A549 (cell line): ENCODE measurements around the gene SLC8A2. TPM values are rescaled to one million over a fixed set of nuclear protein-coding genes. Genes with fewer than 3 reads are reported as not detected.

ENCODE experiments used
- ATAC-seq, 2 experiments: fragments of 200-7000 bp in 1 of 2; fragments of >200 bp in 1 of 2; cut with Nextera tagmentation in 1 of 2; cut with Tn5 transposase in 1 of 2; 3 replicates each; pipeline versions ENCODE4 v1.8.0 to v1.9.1; 2018 to 2020; ENCODE audit warnings: mild to moderate bottlenecking in 1 of 2, moderate library complexity in 1 of 2
- CTCF ChIA-PET: fragments of 300-600 bp; sonication (Branson Sonifier 250); formaldehyde crosslinking; extraction: SDS; loops from one replicate; lab custom pipeline; 2021; ENCODE audit warnings: antibody characterized with exemption, inconsistent platforms; lab: Yijun Ruan, JAX
- POLR2A ChIA-PET: fragments of 350-600 bp; formaldehyde crosslinking; extraction: SDS; loops from one replicate; lab custom pipeline; 2021; ENCODE audit warnings: antibody characterized with exemption, inconsistent platforms; lab: Yijun Ruan, JAX
- DNase-seq, 2 experiments: peaks; one replicate each; pipeline versions ENCODE4 v3.0.0 to v3.0.0-alpha.2; 2011 to 2016; ENCODE audit warnings: low read depth in 1 of 2, low spot score in 1 of 2
- FAIRE-seq: peaks from 2 replicates; lab custom pipeline; 2011; peaks lifted over from hg19 to GRCh38; lab: Jason Lieb, UNC
- H3K27ac ChIP-seq, 2 experiments: fragments of >200 bp; sonication (Bioruptor Twin); formaldehyde crosslinking; 3 replicates each; pipeline ENCODE4 v1.5.1; 2016 to 2017
- H3K4me1 ChIP-seq: fragments of >200 bp; sonication (Bioruptor Twin); formaldehyde crosslinking; 3 replicates; pipeline ENCODE4 v1.6.1; 2016
- H3K4me2 ChIP-seq: fragments of >200 bp; sonication (Bioruptor Twin); formaldehyde crosslinking; 3 replicates; pipeline ENCODE4 v1.6.1; 2016
- H3K4me3 ChIP-seq: fragments of >200 bp; sonication (Bioruptor Twin); formaldehyde crosslinking; 3 replicates; pipeline ENCODE4 v1.5.1; 2016
- H3K9me3 ChIP-seq: fragments of >200 bp; sonication (Bioruptor Twin); formaldehyde crosslinking; 3 replicates; pipeline ENCODE4 v1.6.1; 2016
- CBX2 ChIP-seq: fragments of 200-600 bp; sonication (generic); IDR thresholded peaks from 2 replicates; pipeline ENCODE4 v1.6.1; 2016; ENCODE audit warnings: low read depth, mild to moderate bottlenecking, borderline replicate concordance
- CEBPB ChIP-seq, 2 experiments: fragments of >200 bp in 1 of 2; sonication (Bioruptor Twin) in 1 of 2; formaldehyde crosslinking in 1 of 2; IDR thresholded peaks; 2 replicates each; pipeline ENCODE4 v1.6.1; 2012 to 2016
- CHD4 ChIP-seq: fragments of 200-600 bp; sonication (generic); IDR thresholded peaks from 2 replicates; pipeline ENCODE4 v1.6.1; 2016; ENCODE audit warnings: antibody characterized with exemption, mild to moderate bottlenecking, borderline replicate concordance
- EHF ChIP-seq: fragments of 250-450 bp; sonication (Bioruptor Pico); IDR thresholded peaks from 2 replicates; pipeline ENCODE4 v1.5.0; 2020; ENCODE audit warnings: mild to moderate bottlenecking
- EP300 ChIP-seq, 2 experiments: fragments of >200 bp; sonication (Bioruptor Twin); formaldehyde crosslinking; IDR thresholded peaks; 2 replicates in 1 of 2; 3 replicates in 1 of 2; pipeline ENCODE4 v1.6.1; 2016 to 2017
- ESRRA ChIP-seq: fragments of 150-350 bp; IDR thresholded peaks from 2 replicates; pipeline ENCODE4 v1.6.1; 2014; ENCODE audit warnings: mild to moderate bottlenecking, low read length, borderline replicate concordance
- FOXS1 ChIP-seq: fragments of 250-450 bp; sonication (Bioruptor Pico); IDR thresholded peaks from 2 replicates; pipeline ENCODE4 v1.5.0; 2020; ENCODE audit warnings: mild to moderate bottlenecking, moderate library complexity
- HEYL ChIP-seq: fragments of 250-450 bp; sonication (Bioruptor Pico); IDR thresholded peaks from 2 replicates; pipeline ENCODE4 v1.8.0; 2021; ENCODE audit warnings: mild to moderate bottlenecking, moderate library complexity
- HOXB5 ChIP-seq: fragments of 250-450 bp; sonication (Bioruptor Pico); IDR thresholded peaks from 2 replicates; pipeline ENCODE4 v1.5.0; 2020; ENCODE audit warnings: mild to moderate bottlenecking, moderate library complexity
- JUN ChIP-seq, 2 experiments: fragments of >200 bp; sonication (Bioruptor Twin); formaldehyde crosslinking; IDR thresholded peaks; 2 replicates in 1 of 2; 3 replicates in 1 of 2; pipeline ENCODE4 v1.6.1; 2016 to 2017
- JUNB ChIP-seq: fragments of >200 bp; sonication (Bioruptor Twin); formaldehyde crosslinking; IDR thresholded peaks from 2 replicates; pipeline ENCODE4 v1.6.1; 2016
- MAX ChIP-seq: IDR thresholded peaks from 2 replicates; pipeline ENCODE4 v1.6.1; 2012
- NFE2L2 ChIP-seq: fragments of 150-350 bp; conservative IDR thresholded peaks from 2 replicates; pipeline ENCODE4 v1.6.1; 2014; ENCODE audit warnings: low read length
- NPAS2 ChIP-seq: fragments of 250-450 bp; sonication (Bioruptor Pico); IDR thresholded peaks from 2 replicates; pipeline ENCODE4 v1.8.0; 2022; ENCODE audit warnings: mild to moderate bottlenecking, moderate library complexity, borderline replicate concordance
- NR3C1 ChIP-seq: fragments of >200 bp; sonication (Bioruptor Twin); formaldehyde crosslinking; IDR thresholded peaks from 3 replicates; pipeline ENCODE4 v1.6.1; 2017
- RAD21 ChIP-seq, 2 experiments: fragments of >200 bp in 1 of 2; sonication (Bioruptor Twin) in 1 of 2; formaldehyde crosslinking in 1 of 2; IDR thresholded peaks in 1 of 2; conservative IDR thresholded peaks in 1 of 2; 2 replicates in 1 of 2; 3 replicates in 1 of 2; pipeline ENCODE4 v1.6.1; 2012 to 2018; ENCODE audit warnings: inconsistent platforms in 1 of 2
- RARB ChIP-seq: fragments of 250-450 bp; sonication (Bioruptor Pico); IDR thresholded peaks from 2 replicates; pipeline ENCODE4 v1.8.0; 2021; ENCODE audit warnings: mild to moderate bottlenecking, moderate library complexity
- RCOR1 ChIP-seq: fragments of 150-350 bp; IDR thresholded peaks from 2 replicates; pipeline ENCODE4 v1.6.1; 2014; ENCODE audit warnings: antibody characterized with exemption, low read length, low read depth
- RFX5 ChIP-seq: fragments of 450-650 bp; IDR thresholded peaks from 2 replicates; pipeline ENCODE4 v1.7.1; 2014; ENCODE audit warnings: antibody characterized with exemption, mild to moderate bottlenecking, moderate library complexity
- RNF2 ChIP-seq: fragments of 200-600 bp; sonication (generic); IDR thresholded peaks from 2 replicates; pipeline ENCODE4 v1.6.1; 2016; ENCODE audit warnings: low read depth, mild to moderate bottlenecking, antibody characterized with exemption, moderate library complexity, borderline replicate concordance
- SREBF2 ChIP-seq: fragments of 450-650 bp; IDR thresholded peaks from 2 replicates; pipeline ENCODE4 v1.6.1; 2014; ENCODE audit warnings: mild to moderate bottlenecking, moderate library complexity
- TFCP2L1 ChIP-seq: fragments of 250-450 bp; sonication (Bioruptor Pico); IDR thresholded peaks from 2 replicates; pipeline ENCODE4 v1.5.0; 2021; ENCODE audit warnings: mild to moderate bottlenecking
- TP53 ChIP-seq: fragments of 250-450 bp; sonication (Bioruptor Pico); IDR thresholded peaks from 2 replicates; pipeline ENCODE4 v1.5.0; 2021; ENCODE audit warnings: mild to moderate bottlenecking, moderate library complexity
- USF2 ChIP-seq: fragments of 450-650 bp; IDR thresholded peaks from 2 replicates; pipeline ENCODE4 v1.6.1; 2014; ENCODE audit warnings: antibody characterized with exemption
- ZFP36 ChIP-seq: fragments of 450-650 bp; IDR thresholded peaks from 2 replicates; pipeline ENCODE4 v1.6.1; 2014; ENCODE audit warnings: borderline replicate concordance; ENCODE audit not compliant: partially characterized antibody
- ZNF302 ChIP-seq: fragments of 250-450 bp; sonication (Bioruptor Pico); IDR thresholded peaks from 2 replicates; pipeline ENCODE4 v1.9.0; 2021; ENCODE audit warnings: inconsistent platforms, mild to moderate bottlenecking, moderate library complexity
- WGBS: methylation state at CpG from one replicate; pipeline ENCODE4 v1.1.6; 2017; ENCODE audit errors: missing lambda C conversion rate; 5-methylcytosine and 5-hydroxymethylcytosine counted together
- polyA plus RNA-seq, 4 experiments: library from polyadenylated mRNA; depleted of rRNA in 3 of 4; stranded (reverse); fragments of >200 nt; fragmentation: RNase III in 1 of 4; extraction: RNeasy Plus Mini Kit Qiagen cat#74134 plus additional on column Dnase treatment in 1 of 4; gene quantifications; 2 replicates in 3 of 4; 3 replicates in 1 of 4; pipeline ENCODE4 v1.2.3, GENCODE V29; 2011 to 2017
- TF ChIP-seq, protein P1 (sequence below): fragments of 150-350 bp; IDR thresholded peaks from 2 replicates; pipeline ENCODE4 v1.6.1; 2014; ENCODE audit warnings: low read depth, mild to moderate bottlenecking, low read length
- TF ChIP-seq, protein P2 (sequence below): fragments of 250-450 bp; sonication (Bioruptor Pico); IDR thresholded peaks from 2 replicates; pipeline ENCODE4 v1.5.0; 2020; ENCODE audit warnings: low read depth, mild to moderate bottlenecking, moderate library complexity
- TF ChIP-seq, protein P3 (sequence below): IDR thresholded peaks from 2 replicates; pipeline ENCODE4 v1.6.1; 2012; ENCODE audit warnings: low read depth, borderline replicate concordance

Gene SLC8A2
- polyA plus RNA-seq, 2 of the 4 experiments (the other 2 are of a cell fraction) = 0.15 to 0.35 TPM

DNA sequence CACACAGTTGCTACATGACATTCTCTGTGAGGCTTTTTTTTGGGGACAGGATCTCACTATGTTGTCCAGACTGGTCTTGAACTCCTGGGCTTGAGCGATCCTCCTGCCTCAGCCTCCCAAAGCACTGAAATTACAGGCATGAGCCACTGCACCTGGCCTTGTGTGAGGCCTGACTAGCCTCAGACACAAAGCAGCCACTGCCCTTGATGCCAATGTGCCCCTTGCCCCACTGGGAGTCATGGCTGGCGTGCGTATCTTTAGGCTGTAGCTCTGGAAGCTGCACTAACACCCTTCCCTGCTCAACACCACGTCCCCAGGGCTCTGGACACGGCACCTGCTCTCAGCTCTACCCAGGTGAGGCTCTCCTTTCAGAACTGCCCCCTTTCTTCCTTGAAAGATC is 26.9 kb upstream of the SLC8A2 start:
- no peak for DNase-seq
- Histone ChIP-seq H3K4me1 (no peaks in the 10 kb centered on the region), H3K9me3 (no peaks in the 10 kb centered on the region)
- no peak for ATAC-seq
- TF ChIP-seq ZNF302 (CRISPR knock-in tag) (no peak), RARB (CRISPR knock-in tag) (no peak), ESRRA (no peak)
- TF ChIP-seq, all 56 proteins: peak for 0
- Histone ChIP-seq H3K4me2 (no peak overlapping the region), H3K27ac (no peak overlapping the region), H3K4me3 (no peak overlapping the region)
- WGBS = 98% methylated on average over 5 of the region's 5 CpGs
- no peak for FAIRE-seq
- ChIA-PET POLR2A (no interaction called here), CTCF (interaction anchor here (1.0 to 9.7 kb wide), 11 partner anchors 13 to 215 kb away, joined by 3 to 58 read pairs (median 6); partner anchors contain the start of genes EHD2, KPTN and NAPA)

- Histone ChIP-seq H3K9me3 (no peaks in the 10 kb centered on the region), H3K27ac (no peak overlapping the region), H3K4me2 (no peak overlapping the region), H3K4me1 (no peaks in the 10 kb centered on the region), H3K4me3 (no peak overlapping the region)
- ChIA-PET CTCF (interaction anchor here (1.1 to 9.7 kb wide), 8 partner anchors 13 to 200 kb away, joined by 3 to 58 read pairs (median 22); partner anchors contain the start of genes KPTN and NAPA), POLR2A (no interaction called here)
- ATAC-seq (no peak), FAIRE-seq (no peak), DNase-seq (no peak)
- no peak for TF ChIP-seq CBX2
- TF ChIP-seq FOXS1 (CRISPR knock-in tag) = no peak
- no peak for TF ChIP-seq JUN (IDR thresholded peaks at IDR 0.05)
- TF ChIP-seq, protein P1, sequence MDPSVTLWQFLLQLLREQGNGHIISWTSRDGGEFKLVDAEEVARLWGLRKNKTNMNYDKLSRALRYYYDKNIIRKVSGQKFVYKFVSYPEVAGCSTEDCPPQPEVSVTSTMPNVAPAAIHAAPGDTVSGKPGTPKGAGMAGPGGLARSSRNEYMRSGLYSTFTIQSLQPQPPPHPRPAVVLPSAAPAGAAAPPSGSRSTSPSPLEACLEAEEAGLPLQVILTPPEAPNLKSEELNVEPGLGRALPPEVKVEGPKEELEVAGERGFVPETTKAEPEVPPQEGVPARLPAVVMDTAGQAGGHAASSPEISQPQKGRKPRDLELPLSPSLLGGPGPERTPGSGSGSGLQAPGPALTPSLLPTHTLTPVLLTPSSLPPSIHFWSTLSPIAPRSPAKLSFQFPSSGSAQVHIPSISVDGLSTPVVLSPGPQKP = no peak
- no peak for TF ChIP-seq TP53
- no peak for TF ChIP-seq NFE2L2
- no peak for TF ChIP-seq NR3C1
- no peak for TF ChIP-seq NPAS2 (CRISPR knock-in tag)
- no peak for TF ChIP-seq HEYL (CRISPR knock-in tag)
- TF ChIP-seq, protein P2, sequence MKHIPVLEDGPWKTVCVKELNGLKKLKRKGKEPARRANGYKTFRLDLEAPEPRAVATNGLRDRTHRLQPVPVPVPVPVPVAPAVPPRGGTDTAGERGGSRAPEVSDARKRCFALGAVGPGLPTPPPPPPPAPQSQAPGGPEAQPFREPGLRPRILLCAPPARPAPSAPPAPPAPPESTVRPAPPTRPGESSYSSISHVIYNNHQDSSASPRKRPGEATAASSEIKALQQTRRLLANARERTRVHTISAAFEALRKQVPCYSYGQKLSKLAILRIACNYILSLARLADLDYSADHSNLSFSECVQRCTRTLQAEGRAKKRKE = no peak
- no peak for TF ChIP-seq USF2
- TF ChIP-seq, protein P3, sequence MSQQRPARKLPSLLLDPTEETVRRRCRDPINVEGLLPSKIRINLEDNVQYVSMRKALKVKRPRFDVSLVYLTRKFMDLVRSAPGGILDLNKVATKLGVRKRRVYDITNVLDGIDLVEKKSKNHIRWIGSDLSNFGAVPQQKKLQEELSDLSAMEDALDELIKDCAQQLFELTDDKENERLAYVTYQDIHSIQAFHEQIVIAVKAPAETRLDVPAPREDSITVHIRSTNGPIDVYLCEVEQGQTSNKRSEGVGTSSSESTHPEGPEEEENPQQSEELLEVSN = no peak
- TF ChIP-seq RCOR1 = no peak
- no peak for TF ChIP-seq RNF2
- 88% methylated on average over 13 of the region's 14 CpGs for WGBS
Measured at GRCh38 chr19:47497821-47498520, 26.3 kb upstream of the SLC8A2 start.

- 94% methylated on average over 21 of the region's 23 CpGs for WGBS
- no peak; a peak in 1 of 6 replicates for ATAC-seq
- no peak for DNase-seq
- CTCF ChIA-PET = interaction anchor here (1.1 to 9.7 kb wide), 8 partner anchors 13 to 210 kb away, joined by 3 to 58 read pairs (median 22); partner anchors contain the start of genes KPTN and NAPA
- Histone ChIP-seq H3K27ac (no peak overlapping the region), H3K9me3 (no peaks in the 10 kb centered on the region), H3K4me3 (no peak overlapping the region), H3K4me2 (no peak overlapping the region), H3K4me1 (no peaks in the 10 kb centered on the region)
- TF ChIP-seq RFX5 (no peak), EP300 (IDR thresholded peaks at IDR 0.05) (no peak), TFCP2L1 (no peak), SREBF2 (no peak), RAD21 (conservative IDR thresholded peaks at IDR 0.05 in 1 of 2, IDR thresholded peaks at IDR 0.05 in 1 of 2) (no peak), ZFP36 (no peak), JUNB (no peak), MAX (no peak), HOXB5 (CRISPR knock-in tag) (no peak), CHD4 (no peak), NFE2L2 (no peak), CEBPB (IDR thresholded peaks at IDR 0.05) (no peak), EHF (no peak)
- TF ChIP-seq, protein P2 = no peak
- POLR2A ChIA-PET = interaction anchor here (0.5 kb wide), 1 partner anchor 34 kb away, joined by 6 read pairs; no protein-coding TSS in a partner anchor
- FAIRE-seq = no peak
Measured at GRCh38 chr19:47497050-47497766, 25.5 kb upstream of the SLC8A2 start.
